ENCODE results near the gene SMIM28.

DNA sequence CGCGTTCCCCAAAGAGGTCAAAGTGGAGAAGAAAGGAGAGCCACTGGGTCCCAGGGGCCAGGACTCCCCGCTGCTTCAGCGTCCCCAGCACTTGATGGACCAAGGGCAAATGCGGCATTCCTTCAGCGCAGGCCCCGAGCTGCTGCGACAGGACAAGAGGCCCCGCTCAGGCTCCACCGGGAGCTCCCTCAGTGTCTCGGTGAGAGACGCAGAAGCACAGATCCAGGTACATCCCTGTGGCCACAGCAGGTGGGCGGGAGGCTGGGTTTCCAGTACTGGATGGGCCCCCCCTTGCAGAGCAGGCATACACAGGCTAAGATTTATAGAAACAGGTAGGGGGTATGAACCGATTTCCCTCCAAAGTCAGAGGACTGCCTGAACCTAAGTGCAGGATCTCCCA is 42.7 kb upstream of the SMIM28 start:
- no peak for TF ChIP-seq MEIS1 (CRISPR knock-in tag; IDR thresholded peaks at IDR 0.05; ENCODE audit: borderline replicate concordance)
- TF ChIP-seq, protein P1, sequence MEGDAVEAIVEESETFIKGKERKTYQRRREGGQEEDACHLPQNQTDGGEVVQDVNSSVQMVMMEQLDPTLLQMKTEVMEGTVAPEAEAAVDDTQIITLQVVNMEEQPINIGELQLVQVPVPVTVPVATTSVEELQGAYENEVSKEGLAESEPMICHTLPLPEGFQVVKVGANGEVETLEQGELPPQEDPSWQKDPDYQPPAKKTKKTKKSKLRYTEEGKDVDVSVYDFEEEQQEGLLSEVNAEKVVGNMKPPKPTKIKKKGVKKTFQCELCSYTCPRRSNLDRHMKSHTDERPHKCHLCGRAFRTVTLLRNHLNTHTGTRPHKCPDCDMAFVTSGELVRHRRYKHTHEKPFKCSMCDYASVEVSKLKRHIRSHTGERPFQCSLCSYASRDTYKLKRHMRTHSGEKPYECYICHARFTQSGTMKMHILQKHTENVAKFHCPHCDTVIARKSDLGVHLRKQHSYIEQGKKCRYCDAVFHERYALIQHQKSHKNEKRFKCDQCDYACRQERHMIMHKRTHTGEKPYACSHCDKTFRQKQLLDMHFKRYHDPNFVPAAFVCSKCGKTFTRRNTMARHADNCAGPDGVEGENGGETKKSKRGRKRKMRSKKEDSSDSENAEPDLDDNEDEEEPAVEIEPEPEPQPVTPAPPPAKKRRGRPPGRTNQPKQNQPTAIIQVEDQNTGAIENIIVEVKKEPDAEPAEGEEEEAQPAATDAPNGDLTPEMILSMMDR (tag by site-specific recombination; IDR thresholded peaks at IDR 0.05), result no peak
- no peak for TF ChIP-seq ZBTB7A (tag by site-specific recombination; IDR thresholded peaks at IDR 0.05; ENCODE audit: low read depth)
- no peak for TF ChIP-seq ZNF624 (tag by site-specific recombination; IDR thresholded peaks at IDR 0.05)
- TF ChIP-seq ZNF473 (tag by site-specific recombination; IDR thresholded peaks at IDR 0.05), result no peak
- TF ChIP-seq ZIC2 (tag by site-specific recombination; IDR thresholded peaks at IDR 0.05), result no peak

Data from HEK293 (cell line).